Kidney capillary endothelial cell (primary cell): ENCODE results near the gene VIPR2.

Experiments
- DNase-seq: peaks from one replicate; pipeline ENCODE4 v3.0.0-alpha.2; 2018; ENCODE audit warnings: low spot score

The VIPR2 gene

DNA sequence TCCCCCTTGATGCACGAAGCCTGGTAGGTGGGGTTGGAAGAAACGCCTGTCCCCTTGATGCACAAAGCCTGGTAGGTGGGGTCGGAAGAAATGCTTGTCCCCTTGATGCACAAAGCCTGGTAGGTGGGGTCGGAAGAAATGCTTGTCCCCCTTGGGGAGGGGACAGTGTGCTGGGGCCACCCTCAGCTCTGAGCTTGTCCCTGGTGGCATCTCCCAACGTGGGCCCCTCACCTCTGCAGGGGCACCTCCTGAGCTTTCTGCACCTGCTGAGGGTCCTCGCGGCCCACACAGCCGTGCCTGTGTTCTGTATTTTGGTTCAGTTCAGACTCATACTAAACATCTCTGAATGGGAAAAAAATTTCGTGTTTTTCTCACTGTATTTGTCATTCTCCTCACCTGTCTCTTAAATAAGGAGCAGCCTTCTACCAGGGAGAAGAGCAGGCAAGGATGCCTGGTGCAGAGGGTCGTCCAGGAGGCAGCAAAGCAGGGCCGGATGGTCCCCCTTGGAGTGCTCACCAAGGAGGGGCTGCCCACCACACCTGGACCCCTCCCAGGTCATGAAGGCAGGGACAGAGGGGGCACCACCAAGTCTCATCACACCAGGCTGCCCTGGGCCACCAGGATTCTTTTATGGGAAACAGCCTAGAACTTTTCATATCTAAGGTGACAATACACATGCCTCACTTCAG, 24.7 kb downstream of the VIPR2 start:
- no peak for DNase-seq

DNA sequence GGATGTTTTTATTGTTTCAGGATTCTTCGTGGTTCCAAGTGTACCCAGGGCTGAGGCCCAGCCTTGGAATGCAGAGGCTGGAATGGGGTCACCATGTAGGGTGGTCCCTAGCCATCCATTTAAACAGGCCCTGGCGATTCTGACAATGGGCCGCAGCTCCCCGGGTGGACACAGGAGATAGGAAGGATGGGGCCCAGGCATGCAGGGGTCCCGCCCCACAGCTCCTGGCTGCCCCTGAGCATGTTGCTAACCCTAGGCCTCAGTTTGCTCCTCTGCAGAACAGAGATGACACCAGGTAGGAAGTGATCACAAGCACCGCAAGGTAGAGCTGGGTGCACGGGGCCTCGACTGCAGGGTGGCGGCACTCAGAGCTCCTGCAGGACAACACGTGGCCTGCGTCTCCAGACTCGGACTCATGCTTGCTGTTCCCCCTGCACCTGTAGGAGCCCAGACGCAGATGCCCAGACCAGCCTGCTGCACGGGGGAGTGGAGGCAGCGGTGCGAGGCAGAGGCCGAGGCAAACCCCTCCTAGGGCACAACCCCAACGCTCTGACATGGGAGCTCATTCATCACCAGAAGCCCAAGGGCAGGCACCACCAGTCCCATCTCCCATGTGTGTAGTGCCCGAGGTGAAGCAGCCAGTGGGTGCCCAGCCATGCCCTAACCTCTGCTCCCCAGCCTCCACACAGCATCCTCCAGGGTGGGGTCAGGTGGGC, 25.5 kb downstream of the VIPR2 start:
- DNase-seq, result no peak

DNA sequence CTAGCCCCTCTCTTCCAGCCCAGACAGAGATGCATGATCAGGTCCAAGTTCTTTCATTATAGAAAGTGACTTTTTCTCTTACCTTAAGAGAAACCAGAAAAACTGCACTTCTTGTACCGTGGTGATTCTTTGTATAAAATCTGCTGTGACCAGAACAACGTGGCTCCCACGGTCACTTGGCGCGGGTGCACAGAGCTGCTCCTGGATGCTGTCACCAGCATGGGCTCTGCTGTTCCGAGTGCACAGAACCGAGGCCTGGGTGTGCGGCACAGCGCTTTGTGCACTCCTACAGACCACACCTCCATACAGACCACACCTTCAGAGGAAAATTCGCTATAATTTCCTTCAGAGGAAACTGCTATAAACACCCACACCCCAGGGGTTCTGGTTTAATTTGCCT, 26.0 kb downstream of the VIPR2 start:
- no peak for DNase-seq

DNA sequence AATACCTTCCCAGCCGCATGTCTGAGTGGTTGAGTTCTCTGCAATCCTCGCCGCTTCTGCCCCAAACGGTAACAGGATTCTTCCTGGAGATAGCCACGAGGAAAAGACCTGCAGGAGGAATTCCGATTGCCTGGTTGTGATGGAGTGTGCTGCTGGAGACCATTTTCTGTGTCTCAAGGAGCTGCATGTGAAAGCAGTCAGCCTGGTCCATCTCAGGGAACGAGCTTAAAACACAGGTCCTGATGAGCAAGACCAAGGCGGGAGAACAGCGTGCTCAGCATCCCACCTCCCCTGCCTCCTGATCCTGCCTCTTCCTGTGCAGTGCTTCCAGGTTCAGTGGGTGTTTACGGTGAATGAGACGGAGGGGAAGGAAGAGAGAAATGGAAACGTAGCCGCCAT, 26.5 kb downstream of the VIPR2 start:
- no peak for DNase-seq

DNA sequence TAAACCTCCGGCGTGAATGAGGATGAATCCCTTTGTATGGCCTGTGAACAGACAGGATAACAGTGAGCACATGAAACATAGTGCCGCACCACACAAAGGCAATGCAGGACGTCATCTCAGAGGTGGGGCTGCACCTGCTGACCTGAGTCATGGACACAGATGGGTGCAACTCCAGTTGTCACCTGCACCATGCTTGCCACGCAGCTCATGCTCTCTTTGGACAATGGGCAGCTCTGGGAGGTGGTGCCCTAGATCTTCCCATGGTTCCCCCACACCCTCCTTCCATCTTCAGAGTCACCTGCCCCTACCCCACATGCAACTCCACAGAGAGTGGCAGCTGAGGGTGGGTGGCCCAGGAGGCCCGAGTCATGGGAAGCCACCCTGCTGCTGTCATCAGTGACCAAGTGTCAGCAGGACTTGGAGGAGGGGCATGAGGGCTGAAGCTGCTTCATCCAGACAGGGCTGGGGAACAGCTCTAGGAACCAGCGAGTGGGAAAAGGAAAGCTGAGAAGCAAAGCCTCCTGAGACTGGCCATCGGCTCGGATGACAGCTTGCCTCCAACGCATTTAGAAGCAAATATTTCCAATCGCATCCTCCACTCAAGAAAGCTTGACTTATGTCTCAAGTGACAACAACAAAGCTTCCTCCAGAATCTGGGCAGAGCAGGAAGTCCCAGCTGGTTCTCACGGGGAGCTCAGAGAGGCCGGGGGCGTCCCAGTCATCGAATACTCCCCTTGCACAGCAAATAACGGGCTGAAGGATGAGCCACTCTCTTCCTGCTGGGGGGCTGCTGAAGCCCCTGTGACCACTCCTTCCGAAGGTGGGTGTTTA, 27.1 kb downstream of the VIPR2 start:
- no peak for DNase-seq

DNA sequence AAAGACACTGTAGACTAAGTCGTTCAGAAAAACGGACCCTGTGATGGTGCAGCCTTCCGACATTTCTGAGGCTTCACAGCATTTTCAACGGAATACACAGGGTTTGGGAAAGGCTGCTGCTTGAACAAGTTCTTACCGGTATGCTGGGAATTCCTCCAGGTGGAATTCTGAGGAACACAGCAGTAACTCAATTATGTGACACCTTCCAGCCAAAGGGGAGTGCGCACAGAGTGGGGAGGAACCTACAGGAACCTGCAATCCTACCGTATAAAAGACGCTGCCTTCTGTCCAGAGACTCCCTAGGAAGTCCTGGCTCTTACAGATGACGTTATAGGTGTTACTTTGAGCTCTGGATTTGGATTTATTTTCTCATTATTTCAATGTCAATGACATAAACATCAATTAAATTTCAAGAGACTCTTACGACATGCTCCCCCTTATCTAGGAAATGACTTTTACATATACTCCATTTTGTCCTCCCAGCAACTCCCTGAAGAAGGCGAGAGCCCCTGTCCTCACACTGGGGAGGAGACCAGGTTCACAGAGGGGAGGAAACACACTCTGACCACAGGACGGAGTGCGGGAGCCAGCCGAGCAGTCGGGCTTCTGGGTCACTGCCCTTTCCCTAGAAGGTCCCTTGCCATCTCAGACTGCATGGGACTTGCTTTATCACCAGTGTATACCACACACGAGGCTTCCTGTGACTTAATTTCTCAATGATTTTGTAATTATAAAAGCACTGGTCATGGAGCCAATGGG, 27.9 kb downstream of the VIPR2 start:
- DNase-seq, result no peak

DNA sequence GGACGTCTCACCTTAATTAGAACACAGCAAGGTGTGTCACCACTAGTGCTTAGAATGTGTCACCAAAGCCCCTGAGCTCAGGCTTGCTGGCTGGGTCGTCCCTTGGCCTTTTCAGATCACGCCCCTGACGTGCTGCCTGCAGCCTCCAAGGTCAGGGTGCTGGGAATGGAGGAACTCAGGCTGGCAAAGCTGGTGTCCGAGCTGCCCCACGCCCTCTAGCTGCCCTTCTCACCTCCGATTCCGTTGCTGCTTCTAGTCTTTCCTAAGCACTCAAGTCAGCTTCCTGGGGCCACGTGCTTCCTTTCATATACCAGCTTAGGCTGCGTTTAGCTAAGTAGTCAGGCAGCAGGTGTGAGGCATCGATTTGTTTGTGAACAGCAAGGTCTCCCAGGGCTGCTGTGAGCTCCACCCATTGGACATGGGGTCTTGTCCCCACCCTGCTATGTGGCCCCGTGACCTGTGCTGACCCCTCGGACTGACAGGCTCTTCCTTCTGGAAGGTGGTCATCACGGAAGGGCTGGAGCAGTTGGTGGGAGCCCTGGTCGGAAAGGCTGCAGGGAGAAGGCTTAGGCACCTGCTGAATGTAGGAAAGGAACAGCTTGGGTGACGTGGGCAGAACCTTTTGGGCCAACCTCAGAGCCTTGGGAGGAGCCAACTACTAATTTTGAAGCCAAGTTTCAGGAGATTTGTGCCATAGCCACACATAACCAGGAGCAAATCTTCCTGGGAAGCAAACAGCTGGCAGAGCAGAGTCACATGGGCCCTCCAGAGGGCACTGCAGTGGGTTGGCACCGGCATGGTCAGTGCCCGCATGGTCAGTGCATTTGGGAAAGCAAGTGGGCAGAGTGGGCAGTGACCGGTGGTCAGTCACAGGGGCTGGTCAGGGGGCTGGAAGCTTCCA, 28.8 kb downstream of the VIPR2 start:
- no peak for DNase-seq

DNA sequence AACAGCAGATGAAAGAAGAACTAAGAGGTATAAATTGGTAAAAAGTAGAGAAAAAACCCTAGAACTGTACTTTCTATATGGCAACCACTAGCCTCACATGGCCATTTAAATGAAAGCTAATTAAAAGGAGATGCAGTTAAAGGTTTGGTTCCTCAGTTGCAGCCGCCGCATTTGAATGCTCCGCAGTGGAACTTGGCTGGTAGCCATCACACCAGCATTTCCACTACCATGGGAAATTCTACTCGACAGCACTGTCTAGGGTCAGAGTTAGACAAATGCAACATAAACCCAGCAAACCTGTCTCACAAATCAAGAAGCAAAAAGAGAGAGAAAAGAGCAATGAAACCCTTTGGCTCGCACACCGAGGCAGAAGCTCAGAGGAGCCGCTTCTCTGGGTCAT, 29.7 kb downstream of the VIPR2 start:
- no peak for DNase-seq

DNA sequence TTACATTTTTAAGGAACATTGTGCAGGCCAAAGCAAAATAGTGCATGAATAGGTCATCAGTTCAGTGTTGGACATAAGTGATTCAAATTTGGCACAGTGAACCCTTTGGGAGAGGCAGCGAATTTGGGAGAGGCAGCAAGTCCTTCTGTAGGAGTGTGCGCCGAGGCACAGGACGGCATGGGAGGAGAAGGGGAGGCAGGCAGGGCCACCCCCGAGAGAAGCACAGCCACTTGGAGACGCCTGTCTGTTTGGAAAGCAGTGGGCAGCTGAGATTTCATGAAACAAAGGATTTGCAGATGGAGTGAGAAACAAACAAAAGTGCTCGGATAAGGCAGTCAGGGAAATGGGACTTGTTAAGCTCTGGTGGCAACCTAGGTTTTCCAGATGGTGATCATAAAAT, 30.6 kb downstream of the VIPR2 start:
- no peak for DNase-seq

DNA sequence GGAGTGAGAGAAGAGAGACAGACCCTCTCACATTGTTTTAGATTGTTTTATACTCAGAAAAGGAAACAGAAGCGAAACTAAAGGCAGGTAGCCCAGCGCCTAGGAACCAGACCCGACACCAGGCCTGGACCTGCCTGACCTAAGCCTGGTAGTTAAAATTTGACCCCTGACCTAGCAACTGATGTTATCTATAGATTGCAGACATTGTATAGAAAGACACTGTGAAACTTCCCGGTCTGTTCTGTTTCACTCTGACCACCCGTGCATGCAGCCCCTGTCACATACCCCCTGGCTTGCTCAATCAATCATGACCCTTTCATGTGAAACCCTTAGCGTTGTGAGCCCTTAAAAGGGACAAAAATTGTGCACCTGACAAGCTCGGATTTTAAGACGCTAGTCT, 31.6 kb downstream of the VIPR2 start:
- no peak for DNase-seq

DNA sequence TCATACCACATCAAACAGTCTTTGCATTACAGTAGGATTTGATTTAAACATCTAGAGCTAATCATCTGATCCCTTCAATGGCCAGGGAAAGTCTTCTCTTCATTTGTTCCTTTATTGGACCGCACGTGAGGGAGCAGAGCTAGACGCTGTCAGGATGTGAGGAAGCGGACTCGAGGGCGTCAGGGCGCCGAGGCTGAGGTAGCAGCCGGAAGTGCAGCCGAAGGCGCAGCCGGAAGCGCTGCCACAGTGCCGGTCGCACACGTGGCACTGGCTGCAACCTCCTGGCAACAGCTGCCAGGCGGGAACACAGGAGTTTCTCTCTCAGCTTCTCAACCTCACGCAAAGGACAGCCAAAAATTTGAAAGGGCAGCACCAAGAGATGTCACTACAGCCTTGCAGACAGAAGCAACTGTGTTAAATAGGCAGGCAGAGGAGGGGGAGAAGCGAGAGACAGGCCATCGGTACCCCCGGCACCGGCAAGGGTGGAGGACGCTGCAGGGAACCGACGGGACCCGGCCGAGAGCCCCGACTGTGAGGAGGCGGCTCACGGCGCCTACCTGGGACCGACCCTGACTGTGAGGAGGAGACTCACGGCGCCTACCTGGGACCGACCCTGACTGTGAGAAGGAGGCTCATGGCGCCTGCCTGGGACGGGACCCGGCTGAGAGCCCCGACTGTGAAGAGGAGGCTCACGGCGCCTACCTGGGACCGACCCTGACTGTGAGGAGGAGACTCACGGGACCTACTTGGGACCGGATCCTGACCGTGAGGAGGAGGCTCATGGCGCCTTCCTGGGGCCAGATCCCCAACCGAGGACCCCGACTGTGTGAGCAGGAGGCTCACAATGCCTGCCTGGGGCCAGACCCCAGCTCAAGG, 32.3 kb downstream of the VIPR2 start:
- no peak for DNase-seq

DNA sequence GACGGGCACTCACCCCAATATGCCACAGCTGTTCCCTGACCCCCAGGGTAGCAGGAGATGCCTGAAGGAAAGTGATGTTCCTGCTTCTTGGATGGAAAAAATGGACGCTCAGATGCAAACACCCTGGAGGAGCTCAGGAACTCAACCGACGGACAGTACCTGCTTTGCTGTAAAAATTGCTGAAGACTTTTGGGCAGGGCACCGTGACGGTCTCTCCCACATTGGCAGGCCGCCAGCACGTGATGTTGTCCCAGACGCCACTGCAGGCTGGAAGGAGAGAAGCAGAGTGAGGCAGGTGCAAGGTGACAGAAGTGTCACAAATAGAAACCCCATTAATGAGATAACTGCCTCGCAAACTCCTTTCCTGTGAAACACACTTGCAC, 35.0 kb downstream of the VIPR2 start:
- DNase-seq, result no peak

DNA sequence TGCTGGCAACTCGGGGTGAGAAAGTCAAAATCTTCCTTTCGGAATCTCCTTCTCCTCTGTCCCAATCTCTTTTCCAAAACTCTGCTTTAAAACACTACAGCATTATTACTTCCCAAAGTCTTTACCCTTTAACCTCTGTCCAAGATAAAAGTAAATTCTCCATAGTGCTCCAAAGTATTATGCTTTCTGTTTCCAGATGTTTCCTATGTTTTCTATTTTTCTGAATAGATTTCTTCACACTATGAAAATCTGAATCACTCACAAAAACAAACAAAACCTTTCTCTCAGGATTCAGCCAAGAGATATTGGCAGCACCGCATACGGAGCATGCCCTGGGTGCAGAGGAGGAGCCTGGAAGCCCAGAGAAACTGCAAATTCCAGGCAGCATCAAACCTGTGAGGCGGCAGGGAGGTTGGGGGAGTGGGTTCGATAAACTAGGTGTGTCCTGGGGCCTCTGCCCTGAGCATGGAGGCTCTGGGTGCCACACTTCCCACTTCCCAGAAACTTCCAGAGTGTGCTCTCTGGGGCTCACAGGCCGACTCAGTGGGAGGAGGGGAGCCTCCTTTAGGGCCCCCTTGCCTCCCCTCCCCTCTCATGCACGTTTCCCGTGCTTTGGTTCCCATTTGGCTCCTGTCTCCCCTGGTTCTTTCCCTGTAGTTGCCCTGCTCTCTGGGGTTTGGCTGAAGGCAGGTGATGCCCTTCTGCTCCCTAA, 35.6 kb downstream of the VIPR2 start:
- DNase-seq, result no peak

DNA sequence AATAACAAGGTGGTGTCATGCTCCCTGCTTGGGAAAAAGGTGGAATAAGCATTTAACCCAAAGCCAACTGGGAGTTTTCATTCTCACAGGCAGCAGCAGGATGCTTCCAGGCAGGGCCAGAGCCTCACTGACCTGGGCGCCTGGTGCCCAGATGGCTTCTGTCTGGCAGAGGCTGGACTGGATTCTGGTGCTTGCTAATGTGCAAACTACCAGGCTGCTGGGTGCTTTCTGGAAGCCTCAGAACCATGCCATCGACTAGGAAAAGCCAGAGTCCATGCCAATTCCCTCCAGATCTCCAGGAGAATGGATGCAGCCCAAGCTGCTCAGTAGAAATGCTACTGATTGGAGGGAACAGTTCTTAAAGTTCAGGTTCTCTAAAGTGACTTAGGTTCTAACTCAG, 36.2 kb downstream of the VIPR2 start:
- no peak for DNase-seq

DNA sequence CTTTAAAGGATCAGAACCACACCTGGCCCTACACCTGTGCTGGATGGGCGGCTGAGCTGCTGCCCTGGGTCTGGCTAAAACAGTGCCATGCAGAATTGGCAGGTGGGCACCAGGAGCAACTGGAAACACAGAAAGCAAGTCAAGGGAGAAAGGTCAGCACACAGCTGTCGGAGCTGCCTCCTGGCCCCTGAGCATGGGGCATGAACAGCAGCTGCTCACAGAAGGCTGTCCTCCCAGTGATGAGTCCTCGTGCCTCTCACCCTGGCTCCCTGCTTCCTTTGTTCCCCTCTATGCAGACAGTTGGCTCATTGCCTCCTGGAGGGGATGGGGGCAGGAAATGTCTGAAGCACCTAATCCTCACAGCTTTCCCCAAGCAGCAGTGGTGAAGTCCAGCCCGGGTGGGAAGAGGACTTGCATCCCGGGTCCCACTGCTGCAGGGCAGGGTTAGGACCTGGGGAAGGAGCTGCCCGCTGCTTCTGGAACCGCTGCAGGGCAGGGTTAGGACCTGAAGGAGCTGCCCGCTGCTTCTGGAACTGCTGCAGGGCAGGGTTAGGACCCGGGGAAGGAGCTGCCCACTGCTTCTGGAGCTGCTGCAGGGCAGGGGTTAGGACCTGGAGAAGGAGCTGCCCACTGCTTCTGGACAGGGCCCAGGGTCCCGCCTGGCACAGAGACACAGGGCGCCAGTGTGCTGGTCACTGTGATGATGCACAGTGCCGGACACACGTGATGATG, 37.3 kb downstream of the VIPR2 start:
- DNase-seq, result no peak

DNA sequence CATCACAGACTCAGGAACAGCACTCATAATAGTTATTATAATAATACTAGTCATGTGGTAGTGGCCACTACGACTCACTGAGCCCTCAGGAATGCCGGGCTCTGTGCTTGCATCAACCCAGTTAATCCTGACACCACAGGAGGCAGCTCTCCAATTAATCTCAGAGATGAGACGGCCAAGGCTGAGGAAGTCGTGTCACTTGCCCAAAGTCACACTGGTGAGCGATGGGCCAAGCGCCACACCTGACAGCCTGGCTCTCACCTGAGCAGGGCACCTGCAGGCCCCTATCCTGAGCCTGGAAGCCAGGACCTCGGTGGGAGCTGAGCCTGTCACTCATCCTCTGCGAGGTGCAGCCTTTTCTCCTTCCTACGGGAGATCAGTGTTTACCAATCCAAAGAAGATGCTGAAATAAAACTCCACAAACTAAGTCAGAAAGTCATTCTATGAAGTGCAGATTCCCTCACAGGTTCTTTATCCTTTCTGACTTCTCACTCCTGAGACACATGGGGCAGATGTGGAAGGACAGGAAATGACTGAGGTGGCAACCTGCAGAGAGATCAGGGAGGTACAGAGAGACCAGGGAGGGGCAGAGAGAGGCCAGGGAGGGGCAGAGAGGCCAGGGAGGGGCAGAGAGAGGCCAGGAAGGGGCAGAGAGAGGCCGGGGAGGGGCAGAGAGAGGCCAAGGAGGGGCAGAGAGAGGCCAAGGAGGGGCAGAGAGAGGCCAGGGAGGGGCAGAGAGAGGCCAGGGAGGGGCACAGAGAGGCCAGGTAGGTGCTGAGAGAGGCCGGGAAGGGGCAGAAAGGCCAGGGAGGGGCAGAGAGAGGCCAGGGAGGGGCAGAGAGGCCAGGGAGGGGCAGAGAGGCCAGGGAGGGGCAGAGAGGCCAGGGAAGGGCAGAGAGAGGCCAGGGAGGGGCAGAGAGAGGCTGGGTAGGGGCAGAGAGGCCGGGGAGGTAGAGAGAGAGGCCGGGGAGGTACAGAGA, 38.5 kb downstream of the VIPR2 start:
- no peak for DNase-seq

DNA sequence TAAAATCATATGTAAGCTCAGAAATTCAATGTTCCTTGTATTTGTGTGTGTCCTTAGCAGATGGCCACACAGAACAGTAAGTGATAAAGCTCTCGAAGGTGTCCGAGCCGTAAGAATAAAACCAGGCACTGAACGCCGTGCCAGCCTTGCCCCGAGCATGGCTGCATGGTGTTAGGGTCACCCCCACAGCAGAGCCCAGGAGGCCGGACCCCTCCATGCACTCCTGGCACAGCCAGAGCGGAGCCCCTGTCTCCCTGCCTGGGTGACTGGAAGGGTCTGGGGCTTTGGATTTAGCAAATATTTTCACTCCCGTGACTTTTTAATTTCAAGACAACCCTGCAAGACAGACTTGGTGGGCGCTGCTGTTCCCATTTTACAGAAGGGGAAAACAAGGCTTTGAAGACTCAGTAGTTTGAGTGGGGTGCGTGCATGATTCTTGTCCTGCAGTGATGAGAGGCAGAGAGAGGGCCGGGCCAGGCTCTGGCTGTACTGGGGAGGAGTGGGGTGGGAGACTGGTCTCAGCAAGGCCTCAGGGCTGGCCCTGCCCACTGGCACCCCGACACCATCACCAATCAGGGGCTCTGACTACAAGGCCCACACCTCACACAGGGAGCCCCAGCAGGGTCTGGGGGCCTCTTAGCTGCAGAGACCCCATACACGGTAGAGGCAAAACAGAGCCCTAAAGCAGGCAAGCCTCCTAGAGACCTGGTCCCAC, 39.4 kb downstream of the VIPR2 start:
- no peak for DNase-seq
